Breast epithelium (tissue), 3 donors: ENCODE measurements around the gene MC2R.

Experiments
- POLR2A ChIP-seq: fragments of 450-650 bp; IDR thresholded peaks from one replicate; pipeline ENCODE4 v1.6.1; 2016; ENCODE audit warnings: antibody characterized with exemption, mild to moderate bottlenecking, moderate library complexity
- POLR2AphosphoS5 ChIP-seq, 3 donors: sonication (generic); formaldehyde crosslinking; IDR thresholded peaks; one replicate each; pipeline ENCODE4 v1.6.1; 2017; ENCODE audit warnings: antibody characterized with exemption in 3 of 3
- TF ChIP-seq, protein P1 (sequence below), 3 donors: fragments of 450-650 bp; IDR thresholded peaks; one replicate each; pipeline ENCODE4 v1.5.1; 2016 to 2017; ENCODE audit warnings: antibody characterized with exemption in 3 of 3, mild to moderate bottlenecking in 3 of 3, moderate library complexity in 3 of 3

- TF ChIP-seq POLR2A (no peak), POLR2AphosphoS5 (IDR thresholded peaks at IDR 0.05) (no peak)
- TF ChIP-seq, protein P1, sequence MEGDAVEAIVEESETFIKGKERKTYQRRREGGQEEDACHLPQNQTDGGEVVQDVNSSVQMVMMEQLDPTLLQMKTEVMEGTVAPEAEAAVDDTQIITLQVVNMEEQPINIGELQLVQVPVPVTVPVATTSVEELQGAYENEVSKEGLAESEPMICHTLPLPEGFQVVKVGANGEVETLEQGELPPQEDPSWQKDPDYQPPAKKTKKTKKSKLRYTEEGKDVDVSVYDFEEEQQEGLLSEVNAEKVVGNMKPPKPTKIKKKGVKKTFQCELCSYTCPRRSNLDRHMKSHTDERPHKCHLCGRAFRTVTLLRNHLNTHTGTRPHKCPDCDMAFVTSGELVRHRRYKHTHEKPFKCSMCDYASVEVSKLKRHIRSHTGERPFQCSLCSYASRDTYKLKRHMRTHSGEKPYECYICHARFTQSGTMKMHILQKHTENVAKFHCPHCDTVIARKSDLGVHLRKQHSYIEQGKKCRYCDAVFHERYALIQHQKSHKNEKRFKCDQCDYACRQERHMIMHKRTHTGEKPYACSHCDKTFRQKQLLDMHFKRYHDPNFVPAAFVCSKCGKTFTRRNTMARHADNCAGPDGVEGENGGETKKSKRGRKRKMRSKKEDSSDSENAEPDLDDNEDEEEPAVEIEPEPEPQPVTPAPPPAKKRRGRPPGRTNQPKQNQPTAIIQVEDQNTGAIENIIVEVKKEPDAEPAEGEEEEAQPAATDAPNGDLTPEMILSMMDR (IDR thresholded peaks at IDR 0.05) = no peak
These were observed 25.0 kb upstream of the MC2R start for GRCh38 chr18:13940326-13940725.
